Stimulated activated naive CD4-positive, alpha-beta T cell (primary cell): ENCODE results near the gene ALDH9A1.
A peak's percentile ranks its signal among the peaks of the same experiment; 100 is the strongest.
"Not testable (repeated sequence)": the region's sequence is repeated elsewhere in the genome, so short reads cannot be mapped to it uniquely, and the experiment has no call there.

Source experiments
- DNase-seq, 6 experiments: peaks; one replicate each; lab custom pipeline; 2025; lab: John Stamatoyannopoulos, UW

Gene ALDH9A1

DNA sequence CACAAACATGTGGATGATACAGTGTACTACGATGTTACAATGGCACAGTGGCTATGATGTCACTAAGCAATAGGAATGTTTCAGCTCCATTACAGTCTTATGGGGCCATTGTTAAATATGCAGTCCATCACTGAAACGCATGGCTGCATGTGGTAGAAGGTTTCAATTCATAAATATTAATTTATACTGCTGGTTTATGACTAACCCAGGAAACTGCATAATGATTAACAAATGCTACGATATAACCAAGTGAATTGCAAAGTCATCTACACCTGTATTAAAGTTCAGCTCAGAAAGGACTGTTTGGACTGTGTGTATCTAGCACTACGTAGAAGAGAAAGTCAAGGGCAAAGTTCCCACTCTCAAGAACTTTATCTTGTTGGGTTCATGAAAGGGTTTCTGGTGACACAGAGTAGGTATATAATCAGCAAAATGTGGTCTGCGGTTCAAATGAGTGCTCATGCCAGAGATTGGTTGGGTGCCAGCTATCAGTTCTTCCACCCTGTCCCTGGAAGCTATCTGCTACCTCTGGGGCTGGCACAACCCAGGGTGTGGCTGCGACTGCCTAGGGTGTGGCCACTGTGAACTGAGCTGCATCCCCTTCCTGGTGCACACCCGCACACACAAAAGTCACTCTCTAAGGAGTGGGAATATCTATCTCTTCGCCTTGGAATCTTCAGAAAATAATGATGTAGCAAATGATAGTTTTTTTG is 52.6 kb downstream of the ALDH9A1 start:
- no peak for DNase-seq

DNA sequence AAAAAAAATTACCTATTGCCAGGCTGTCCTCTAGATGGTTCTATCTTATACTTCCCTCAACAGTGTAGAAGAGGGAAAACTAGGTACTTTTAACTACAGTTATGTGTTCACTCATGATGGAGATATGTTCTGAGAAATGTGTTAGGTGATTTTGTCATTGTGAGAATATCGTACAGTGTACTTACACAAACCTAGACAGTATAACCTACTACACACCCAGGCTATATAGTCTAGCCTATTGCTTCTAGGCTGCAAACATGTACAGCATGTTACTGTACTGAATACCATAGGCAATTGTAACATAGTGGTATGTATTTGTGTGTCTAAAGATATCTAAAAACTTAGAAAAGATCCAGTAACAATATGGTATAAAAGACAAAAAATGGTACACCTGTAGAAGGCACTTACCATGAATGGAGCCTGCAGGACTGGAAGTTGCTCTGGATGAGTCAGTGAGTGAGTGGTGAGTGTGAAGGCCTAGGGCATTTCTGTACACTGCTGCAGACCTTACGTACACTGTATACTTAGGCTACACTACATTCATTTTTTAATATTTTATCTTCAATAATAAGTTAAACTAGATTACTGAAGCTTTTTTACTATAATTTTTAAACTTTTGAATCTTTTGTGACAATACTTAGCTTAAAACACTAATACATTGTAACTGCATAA is 54.2 kb downstream of the ALDH9A1 start:
- no peak for DNase-seq

DNA sequence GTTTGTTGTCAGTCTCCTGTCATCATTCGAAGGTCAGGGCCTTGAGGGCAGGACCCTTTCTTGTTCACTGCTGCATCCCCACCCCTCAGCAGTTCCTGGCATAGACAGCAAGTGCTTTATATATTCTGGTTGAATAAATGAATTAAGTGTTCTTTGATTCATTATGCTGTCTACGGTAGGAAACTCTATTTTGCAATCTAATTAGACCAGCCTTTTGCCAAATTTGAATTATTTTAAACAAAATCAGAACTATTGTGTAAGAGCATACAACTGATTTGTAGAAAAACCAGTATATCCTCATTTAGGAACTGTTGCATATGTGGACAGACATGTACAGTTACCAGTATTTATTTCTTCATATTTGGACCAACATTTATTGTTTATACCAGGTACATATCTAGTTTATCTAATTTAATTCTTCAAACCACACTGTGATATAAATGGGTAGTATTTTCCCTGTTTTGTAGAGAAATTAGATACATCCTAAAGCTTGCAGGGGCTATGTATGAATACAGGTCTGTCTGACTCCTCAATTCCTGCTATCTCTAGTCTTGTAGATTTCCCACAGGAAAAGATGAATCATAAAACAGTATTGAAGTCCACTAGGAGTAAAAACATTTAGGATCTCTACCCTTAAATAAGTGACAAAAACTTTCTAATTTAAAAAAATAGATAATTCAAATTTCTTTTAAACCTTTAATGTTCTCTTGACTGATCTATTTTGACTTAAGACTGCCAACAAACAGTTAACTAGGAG is 57.0 kb downstream of the ALDH9A1 start:
- DNase-seq = no peak

DNA sequence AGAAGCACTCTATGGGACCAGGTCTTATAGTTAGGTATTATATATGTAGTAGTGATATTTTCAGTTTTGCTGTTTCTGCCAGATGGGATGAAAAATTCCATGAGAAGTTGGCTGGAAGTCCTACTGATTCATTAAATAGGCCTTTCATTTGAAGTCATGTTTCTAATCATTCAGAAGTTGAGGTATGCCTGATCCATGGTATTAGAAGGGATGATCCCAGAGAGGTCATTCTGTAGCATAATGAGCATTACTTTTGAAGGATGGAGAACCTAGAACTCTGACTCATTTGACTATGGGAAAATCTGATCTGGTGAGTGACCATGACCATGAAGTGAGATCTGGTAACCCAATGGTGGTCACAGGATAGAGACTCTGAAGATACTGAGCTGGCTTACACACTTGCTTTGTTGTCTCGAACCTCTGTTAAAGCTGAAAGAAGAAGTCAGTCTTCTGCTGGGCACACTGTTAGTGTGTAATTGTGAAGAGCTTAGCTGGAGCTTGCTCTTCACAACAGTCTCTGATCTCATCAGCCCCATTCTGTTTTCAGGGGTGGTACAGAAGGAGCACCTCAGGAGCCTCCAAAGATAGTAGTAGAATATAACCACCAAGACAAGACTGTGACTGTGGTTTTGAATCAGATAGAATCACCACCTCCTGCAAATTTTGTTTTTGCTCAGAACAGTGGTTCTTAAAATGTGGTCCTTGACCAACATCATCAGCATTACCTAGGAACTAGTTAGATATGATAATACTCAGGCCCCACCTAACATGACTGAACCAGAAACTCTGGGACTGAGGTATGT is 58.3 kb downstream of the ALDH9A1 start:
- no peak for DNase-seq

DNA sequence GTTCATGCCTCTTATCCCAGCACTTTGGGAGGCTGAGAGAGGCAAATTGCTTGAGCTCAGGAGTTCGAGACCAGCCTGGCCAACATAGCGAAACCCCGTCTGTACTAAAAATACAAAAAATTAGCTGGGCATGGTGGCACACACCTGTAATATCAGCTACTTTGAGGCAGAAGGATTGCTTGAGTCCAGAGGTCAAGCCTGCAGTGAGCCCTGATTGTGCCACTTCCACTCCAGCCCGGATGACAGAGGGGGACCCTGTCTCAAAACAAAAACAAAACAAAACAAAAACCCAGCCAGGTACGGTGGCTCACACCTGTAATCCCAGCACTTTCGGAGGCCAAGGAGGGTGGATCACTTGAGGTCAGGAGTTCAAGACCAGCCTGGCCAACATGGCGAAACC is 60.2 kb downstream of the ALDH9A1 start:
- not testable (repeated sequence) for DNase-seq

DNA sequence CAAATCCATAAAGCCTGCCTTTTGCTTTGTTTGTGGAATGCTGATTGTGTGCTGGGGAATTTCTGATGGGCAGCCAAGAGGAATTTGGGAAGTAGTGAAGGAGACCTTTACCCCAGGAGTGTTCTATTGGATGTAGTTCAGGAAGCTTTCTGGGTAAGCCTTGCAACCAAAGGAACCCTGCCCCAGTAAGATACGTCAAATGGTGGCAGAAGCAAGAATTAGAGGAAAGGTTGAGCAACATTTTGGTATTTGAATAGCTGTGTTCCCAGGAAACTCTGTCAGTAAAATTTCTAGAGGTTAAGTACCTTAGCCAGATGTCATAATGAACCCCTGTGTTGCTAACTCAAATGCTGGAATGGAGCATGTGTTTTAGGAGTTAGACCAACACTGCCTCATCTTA is 60.9 kb downstream of the ALDH9A1 start:
- DNase-seq = no peak

DNA sequence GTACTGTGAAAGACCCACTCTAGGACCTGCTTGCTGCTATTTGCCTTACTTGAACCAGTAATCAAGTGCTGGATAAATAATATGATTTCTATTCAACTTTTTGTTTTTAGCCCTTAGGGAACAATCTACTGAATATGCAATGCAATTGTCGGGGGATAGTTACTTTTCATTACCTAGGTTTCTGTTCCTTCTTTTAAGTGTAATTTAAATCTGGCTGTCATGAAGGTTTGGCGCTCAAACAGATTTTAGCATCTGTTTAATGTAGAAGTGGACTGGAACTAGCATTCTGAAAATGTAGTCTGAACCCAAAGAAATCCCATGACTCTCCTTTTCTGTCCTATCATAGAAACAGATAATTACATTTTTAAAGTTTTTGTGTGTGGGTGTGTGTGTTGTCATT is 62.5 kb downstream of the ALDH9A1 start:
- no peak for DNase-seq

DNA sequence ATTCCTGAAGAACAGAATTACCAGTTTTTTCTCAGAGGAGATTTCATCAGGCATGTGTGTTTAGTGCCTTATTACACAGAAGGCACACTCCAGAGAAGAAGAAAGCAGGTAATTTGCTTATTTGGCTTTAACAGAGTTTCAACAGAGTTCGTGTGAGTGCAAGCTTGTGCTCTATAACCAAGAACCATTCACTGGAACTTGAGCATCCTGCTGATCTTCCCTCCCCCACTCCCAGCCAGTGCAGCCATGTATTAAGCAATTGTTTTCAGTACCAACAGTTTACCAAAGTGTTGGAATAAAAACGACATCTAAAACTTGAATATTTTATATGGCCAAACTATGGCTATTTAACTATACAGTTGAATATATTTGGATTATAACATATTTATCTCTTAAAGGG is 63.0 kb downstream of the ALDH9A1 start:
- DNase-seq = no peak

DNA sequence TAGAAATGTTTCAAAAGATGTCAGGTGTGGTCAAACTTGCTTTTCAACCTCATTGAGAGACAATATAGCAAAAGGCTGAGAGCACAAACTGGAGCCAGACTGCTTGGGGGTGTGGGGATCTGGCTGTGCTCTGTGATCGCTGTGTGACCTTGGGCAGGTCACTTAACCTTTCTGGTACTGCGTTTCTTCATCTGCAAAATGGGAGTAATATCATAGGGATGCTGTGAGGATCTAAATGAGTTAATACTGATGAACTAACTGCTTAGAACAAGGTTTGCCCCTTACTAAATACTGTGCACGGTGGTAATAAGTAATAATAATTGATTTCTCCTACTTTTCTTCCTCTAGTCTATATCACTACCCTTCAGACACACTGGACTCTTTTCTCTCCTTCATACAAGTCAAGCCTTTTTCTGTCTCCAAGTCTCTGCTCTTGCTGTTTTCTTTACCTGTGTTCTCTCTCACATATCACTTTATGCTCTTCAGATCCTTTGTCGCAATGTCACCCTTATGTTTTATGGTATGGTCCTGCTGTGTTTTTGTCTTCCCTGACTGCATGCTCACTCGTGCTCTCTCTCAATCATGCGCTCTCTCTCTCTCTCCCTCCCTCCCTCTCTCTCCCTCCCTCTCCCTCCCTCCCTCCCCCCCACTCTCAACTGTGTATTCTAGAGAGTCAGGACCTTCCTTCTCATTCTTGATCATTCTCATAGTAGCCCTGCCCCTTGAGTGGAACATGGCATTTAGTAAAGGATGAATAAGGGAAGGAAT is 64.0 kb downstream of the ALDH9A1 start:
- no peak for DNase-seq

DNA sequence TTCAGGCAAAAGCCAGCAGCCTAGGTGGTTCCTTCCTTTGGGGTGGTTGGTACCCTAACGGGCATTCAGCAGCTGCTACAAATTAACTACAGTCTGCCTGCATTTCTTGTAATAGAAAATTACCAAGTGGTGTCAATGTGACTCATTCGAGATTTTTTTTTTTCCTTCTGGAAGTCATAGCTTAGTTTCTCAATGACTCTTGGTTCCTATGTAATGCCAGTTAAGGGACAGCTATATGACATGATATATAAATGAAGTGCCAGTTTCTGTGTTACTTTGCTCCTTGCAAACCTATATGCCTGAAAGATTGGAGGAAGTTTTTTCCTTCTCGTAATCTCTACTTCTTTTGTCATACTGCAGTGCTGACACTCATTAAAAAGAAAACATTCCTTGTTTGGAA is 64.7 kb downstream of the ALDH9A1 start:
- DNase-seq = no peak

DNA sequence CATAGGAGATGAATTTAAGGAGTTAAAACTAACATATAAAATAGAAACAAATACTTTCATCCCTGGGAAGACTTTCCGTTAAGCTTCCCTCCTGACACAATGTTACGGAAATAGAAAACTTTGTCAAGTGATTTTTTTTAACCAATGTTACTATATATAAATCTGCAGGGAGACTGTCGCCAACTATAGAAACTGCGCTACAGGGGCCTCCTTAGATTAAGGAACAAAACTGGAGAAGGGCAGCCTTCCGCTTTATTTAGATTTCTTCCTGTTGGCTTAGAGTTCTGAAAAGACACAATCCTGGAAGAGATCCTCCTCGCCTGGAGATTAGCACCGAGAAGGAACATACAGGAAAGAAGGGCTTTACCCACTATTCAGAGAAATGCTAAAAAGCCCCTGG is 65.9 kb downstream of the ALDH9A1 start:
- no peak for DNase-seq

DNA sequence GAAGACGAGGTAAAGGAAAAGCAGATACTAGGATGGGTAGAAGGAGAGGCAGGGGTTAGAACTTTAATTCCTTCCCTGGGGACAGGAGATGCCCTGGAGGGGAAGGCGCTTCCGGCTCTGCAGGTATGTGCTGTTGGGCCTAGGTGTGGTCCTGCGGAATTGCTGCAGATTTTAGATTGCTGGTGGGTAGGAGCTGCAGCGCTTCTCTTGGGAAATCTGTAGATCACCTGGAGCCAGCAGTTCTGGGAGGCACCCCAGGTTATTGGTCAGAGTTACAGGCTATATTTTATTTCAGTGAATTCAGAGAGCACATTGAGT is 66.3 kb downstream of the ALDH9A1 start:
- no peak for DNase-seq

DNA sequence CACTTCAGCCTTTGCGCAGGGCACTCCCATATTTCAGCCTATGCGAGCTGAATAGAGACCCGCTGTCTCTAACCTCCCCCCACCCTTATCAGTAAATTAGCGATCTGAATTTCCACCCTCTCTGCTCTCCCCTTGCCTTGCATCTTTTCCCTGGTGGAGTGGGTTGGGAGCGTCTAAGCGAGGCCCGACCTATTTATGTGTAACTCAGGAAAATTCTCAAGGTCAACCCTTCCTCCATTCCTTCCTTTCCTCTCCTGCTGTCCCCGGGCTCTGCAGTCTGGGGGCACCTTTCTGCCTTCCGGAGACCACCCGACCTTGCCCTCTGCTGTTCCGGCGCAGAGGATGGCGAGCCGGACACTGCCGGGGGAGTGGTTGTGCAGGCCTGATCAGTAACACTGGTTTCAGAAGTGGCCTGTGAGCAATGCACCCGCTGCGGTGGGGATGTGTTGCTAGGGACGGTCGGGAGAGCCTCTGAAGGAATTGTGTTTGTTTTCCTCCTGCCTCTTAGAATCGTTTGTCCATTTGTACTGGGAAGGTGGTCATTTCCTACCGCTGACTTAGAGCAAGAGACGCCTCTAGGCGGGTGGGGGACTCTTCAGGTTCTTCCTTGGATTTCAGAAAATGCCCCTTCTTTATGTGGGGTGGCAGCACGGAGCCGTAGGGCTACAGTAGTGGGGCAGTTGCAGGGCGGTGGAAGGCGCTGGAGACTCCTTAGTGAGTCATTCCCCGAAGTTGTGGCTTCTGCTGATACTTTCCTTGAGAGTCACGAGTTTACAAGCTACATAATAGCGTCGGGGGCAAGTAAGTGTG is 66.8 kb downstream of the ALDH9A1 start:
- peak in 3 of 6 experiments; percentile 13 to 57 (median 20) for DNase-seq

DNA sequence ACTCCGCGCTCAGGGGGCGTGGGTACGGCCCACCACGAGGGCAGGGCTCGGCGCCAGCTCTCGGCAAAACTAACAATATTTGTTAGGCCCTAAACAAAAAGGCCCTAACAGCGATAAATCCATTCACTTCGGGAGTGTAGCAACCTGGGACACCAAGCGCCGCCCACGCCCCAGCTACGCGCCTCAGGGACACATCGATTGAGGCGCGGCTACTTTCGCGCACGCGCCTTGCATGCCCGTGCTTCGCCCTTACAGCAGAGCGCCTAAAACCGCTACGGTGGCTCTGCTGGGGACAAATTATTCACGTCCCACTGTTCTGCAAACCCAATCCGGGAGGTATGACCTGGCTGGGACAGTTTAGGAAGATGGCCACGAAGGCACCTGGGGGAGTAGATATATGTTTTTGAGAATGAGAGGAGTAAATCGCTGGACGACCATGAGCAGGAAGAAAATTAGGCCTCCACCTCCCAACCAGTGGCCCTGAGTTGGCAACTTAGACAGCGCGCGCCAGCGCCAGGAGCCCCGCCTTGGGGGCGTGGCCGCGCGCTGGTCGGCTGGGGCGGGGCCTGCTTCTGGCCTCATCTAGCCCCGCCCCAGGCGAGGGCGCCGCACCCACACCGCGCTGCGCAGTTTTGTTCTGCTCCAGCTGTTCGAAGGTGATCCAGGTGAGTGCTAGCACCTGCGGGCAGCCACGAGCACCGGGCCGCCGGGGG is 67.6 kb downstream of the ALDH9A1 start, which contains the start of gene MGST3:
TSS of gene MGST3 (plus strand) at position 606 of the 713 bp plus-strand sequence. CDS start 18,614 bp downstream, outside the sequence.
- DNase-seq = peak; percentile 86 to 98 (median 92)

DNA sequence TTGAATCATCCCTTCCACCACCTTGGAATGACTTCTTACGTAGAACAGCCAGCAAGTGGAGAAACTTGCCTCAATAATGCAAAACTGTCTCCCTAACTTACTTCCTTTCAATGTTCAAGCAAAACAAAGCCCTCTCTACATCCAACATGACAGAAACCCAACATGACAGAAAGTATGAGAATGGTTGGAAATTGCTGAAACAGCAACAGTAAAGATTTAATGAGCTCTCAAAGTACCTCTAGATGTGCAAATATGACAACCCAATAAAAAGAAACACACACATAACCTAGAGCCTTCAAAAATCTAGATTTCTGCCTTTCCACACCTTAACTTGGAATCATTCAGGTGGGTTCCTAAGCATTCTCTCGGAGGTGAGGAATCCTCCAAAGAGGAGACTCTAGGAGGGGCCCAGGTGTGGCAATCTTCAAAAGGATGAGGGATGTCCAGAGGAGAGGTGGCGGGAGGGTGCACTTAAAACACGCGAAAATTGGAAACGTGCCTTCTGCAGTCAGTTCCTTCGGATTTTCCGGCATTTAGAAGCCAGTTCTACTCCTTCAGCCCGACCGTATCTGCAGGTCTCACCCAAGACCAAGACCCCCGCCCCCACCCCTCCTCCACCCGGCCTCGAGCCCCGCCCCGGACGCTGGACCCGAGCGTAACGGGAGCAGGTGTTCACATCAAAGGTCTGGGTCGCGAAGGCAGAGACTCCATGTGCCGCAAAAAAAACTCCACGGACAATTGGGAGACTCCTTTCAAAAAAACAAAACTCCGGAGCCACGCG is 68.3 kb downstream of the ALDH9A1 start:
- DNase-seq = peak in 2 of 6 experiments; percentile 19 to 62

DNA sequence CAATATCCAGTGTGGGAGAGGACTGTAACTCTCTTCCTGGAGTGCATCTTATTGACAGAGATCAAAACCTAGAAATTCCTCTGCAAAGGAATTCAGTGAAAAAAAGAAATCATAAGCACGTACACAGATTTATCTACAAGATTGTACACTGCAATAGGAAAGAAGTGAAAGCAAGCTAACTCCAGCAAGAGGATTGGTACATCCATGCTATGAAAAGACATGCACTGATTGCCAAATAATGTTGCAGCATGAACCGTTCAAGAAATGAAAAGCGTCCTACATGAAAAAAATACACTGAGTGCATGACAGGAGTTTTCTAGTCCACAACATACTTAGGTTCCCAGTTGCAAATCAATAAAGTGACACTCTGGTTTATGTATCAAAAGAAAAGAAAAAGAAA is 69.2 kb downstream of the ALDH9A1 start:
- DNase-seq = no peak

DNA sequence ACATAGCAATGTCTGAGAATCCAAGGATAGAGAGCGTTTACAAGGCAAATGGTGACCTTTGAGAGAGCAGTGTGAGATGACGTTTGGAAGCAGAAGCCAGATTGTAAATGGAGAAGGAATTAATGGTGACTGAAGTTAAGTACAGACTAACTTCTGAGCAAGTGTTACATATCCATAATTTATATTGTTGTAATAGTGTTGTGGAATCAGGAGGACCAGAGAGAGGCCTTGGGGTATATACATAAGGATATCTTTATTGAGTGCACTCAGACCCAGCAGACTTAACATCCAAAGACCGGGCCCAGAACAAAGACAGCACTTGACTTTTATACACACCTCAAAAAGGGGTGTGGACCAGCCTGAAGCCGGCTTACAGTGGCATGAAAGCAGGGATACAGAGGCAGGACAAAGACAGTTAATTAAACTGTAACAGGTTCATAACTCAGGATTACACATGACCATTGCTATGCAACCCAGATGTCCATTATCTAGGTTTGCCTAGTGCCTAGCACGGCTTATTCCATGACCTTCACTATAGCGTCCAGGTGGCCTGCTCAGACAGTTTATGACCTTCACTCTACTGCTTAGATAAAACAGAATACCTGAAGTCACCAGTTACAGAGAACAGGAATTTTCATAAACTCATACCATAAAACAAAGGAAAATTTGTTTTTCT is 70.1 kb downstream of the ALDH9A1 start:
- no peak for DNase-seq

DNA sequence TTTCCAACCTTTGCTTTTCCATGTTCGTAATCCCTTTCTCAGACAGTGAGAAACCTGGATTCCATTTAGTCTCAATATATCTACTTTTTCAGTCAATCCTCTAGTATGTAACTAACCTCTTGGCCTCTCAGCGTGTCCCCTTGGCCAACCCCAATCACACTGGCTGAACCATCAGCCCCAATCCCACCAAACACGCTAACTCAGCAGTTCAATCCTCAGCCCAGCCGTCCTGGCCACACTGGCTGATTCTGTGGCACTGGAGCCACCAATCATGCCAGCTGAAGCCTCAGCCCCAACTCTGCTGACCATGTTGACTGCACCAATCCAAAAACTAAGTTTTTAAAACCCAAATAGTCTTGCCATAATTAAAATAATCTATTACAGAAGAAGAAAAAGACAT is 73.9 kb downstream of the ALDH9A1 start:
- no peak for DNase-seq

DNA sequence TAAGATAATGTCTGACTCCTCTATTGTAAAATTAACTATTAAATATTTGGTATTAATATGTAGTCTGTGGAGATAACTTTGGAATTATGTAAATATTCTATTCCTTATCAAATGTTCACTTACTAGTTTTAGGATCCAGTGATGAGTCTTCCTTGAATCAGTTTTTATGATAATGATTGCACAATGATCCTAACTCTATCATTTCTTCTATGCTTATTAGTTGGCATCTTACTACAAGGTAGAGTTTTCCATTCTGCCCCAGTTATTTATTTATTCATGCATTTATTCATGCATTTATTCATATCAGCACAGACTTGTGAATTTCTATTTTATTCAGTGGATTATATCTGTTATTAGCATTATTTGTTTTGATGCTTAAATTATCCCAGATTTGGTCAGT is 74.7 kb downstream of the ALDH9A1 start:
- no peak for DNase-seq
